LNCaP clone FGC (cell line): ENCODE results near the gene CDH8.

Source experiments
- DNase-seq: peaks from one replicate; pipeline ENCODE4 v3.0.0-alpha.2; 2011; ENCODE audit warnings: low read depth
- H3K4me3 ChIP-seq: 2 replicates; pipeline ENCODE4 v1.5.1; 2011; ENCODE audit warnings: mild to moderate bottlenecking, low read depth, low read length, control low read depth
- TF ChIP-seq, protein P1 (sequence below): IDR thresholded peaks from 2 replicates; pipeline ENCODE4 v1.5.1; 2012; ENCODE audit warnings: mild to moderate bottlenecking; ENCODE audit not compliant: control insufficient read depth, insufficient read depth; ENCODE audit errors: extremely low read depth

Gene CDH8

DNA sequence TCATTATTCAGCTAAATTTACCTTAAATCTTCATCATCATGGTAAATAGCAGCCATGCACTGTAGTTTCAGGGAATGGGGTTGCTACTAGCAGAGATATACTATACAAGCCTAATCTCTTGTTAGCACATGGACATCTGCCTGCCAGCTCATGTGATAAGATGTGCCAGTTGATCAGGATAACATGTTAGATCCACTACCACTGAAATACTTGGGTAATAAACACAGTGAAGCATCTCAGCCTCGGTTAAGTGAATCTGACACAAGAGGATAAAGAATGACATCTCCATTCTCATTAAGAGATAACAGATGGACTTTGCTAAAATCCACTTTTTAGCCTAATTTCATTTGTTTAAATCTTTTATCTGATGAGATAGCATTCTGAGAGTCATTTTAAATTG is 256.1 kb downstream of the CDH8 start:
- TF ChIP-seq, protein P1, sequence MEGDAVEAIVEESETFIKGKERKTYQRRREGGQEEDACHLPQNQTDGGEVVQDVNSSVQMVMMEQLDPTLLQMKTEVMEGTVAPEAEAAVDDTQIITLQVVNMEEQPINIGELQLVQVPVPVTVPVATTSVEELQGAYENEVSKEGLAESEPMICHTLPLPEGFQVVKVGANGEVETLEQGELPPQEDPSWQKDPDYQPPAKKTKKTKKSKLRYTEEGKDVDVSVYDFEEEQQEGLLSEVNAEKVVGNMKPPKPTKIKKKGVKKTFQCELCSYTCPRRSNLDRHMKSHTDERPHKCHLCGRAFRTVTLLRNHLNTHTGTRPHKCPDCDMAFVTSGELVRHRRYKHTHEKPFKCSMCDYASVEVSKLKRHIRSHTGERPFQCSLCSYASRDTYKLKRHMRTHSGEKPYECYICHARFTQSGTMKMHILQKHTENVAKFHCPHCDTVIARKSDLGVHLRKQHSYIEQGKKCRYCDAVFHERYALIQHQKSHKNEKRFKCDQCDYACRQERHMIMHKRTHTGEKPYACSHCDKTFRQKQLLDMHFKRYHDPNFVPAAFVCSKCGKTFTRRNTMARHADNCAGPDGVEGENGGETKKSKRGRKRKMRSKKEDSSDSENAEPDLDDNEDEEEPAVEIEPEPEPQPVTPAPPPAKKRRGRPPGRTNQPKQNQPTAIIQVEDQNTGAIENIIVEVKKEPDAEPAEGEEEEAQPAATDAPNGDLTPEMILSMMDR = no peak
- DNase-seq = no peak
- H3K4me3 ChIP-seq = no peak overlapping the region

DNA sequence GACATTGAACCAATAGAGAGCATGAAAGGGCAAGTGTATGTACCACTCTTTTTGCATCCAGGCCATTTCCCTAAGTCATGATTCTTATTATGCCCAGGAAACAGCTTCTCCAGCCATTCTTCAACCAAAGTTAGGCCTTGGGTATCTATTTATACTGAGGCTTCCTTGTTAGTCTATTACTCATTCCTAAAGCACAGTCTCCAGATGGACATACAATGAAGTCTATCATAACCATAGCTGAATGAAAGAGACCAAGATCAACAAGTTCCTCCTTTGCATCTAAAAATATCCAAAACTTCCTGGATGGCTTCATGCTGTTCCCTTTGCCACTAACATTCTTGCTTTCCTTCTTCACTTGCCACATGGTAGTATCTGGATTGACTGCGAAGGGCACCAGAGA is 265.9 kb downstream of the CDH8 start:
- DNase-seq = no peak
- H3K4me3 ChIP-seq = no peak overlapping the region
- TF ChIP-seq, protein P1 = no peak

DNA sequence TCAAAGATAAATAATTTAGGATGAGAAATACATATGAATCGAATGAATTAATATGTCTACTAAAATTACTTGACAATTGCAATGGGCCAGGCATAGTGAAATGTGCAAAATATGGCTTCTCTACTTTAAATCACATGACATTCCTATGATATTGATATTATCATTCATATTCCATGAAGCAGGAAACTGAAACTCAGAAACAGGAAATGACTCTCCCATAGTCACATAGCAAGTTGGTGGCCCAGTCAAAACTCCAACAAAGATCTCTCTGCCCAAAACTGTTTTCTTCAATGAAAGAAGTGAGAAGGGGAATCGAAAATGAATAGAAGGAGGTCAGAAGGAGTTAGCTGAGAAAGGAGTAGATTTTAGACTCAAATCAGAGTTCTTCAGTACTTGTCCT is 272.2 kb downstream of the CDH8 start:
- H3K4me3 ChIP-seq = no peak overlapping the region
- no peak for DNase-seq
- TF ChIP-seq, protein P1 = no peak

DNA sequence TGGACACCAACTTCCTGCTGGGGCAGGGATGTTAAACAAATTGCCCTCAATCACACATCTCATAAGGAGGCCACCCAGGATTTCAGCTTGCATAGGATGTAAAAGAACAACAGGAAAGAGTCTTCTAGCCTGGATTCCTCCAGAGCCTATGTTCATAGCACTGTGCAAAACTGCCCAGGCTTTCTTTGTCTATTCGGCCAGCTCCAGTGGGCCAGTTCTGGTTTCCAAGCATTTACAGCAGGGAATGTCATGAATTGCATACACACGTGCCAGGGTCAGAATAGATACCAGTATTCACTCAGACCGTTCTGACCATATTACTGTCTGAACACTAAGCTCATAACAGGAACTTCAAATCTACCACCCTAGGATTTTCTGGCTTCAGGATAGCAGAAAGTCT is 273.2 kb downstream of the CDH8 start:
- TF ChIP-seq, protein P1 = no peak
- DNase-seq = no peak
- H3K4me3 ChIP-seq = no peak overlapping the region

DNA sequence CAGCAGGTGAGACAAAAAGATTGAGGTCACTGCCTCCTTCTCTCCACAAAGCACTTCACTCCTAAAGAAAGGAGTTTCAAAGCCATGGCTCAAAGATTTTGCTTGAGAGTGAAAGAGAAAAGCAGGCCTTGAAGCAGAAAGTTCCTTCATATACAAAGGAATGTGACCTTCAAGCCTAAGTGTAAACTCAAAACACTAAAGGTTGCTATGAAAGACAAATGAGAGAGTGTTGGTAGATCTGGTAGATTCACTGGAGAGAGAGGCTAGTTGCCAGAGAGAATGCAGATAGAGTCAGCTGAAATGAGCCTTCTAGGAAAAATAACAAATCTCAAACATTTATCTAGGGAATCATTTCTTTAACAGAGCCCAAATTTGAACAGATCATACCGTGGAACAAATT is 305.2 kb downstream of the CDH8 start:
- H3K4me3 ChIP-seq = no peak overlapping the region
- TF ChIP-seq, protein P1 = no peak
- no peak for DNase-seq

DNA sequence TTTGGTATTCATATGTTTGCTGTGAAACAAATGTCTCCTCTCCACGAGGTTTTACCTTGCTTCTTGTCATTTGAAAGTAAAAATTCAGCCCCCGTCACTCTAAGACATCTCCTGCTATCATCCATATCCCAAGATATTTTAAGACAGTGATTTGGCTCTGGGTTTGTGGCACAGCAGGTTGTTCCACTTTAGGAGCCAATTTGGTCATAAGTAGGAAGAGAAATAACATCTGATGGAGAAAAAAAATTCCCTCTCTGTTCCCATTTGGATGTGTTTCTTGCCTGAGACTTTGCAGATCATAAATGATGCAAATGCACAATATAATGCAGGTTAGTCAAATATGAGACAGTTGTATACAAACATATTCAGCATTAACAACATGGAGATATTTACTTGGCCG is 309.5 kb downstream of the CDH8 start:
- no peak for DNase-seq
- no peak overlapping the region for H3K4me3 ChIP-seq
- TF ChIP-seq, protein P1 = no peak

DNA sequence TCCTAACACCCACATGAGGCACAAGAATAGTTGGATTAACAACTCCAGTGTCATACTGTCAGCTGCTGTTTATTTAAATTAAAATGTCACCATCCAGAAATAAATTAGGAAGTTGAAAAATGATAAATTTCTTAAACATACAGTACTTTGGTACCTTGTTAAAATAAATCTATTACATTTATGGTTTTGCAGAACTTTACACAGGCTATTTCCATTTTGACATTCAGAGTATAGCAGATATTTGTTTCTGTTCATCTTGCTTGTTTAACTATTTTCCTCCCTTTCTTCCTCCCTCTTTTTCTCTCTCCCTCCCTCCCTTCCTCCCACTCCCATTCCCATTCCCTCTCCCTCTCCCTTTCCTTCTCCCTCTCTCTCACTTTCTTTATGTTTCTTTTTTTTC is 310.1 kb downstream of the CDH8 start:
- no peak overlapping the region for H3K4me3 ChIP-seq
- no peak for DNase-seq
- TF ChIP-seq, protein P1 = no peak
